A204.1 (cell line): Measurements from ENCODE around the gene SYPL1.
"Not testable (repeated sequence)": the region's sequence is repeated elsewhere in the genome, so short reads cannot be mapped to it uniquely, and the experiment has no call there.

Experiments
- FAIRE-seq: peaks from 2 replicates; lab custom pipeline; 2012; peaks lifted over from hg19 to GRCh38; lab: Jason Lieb, UNC

Gene SYPL1

DNA sequence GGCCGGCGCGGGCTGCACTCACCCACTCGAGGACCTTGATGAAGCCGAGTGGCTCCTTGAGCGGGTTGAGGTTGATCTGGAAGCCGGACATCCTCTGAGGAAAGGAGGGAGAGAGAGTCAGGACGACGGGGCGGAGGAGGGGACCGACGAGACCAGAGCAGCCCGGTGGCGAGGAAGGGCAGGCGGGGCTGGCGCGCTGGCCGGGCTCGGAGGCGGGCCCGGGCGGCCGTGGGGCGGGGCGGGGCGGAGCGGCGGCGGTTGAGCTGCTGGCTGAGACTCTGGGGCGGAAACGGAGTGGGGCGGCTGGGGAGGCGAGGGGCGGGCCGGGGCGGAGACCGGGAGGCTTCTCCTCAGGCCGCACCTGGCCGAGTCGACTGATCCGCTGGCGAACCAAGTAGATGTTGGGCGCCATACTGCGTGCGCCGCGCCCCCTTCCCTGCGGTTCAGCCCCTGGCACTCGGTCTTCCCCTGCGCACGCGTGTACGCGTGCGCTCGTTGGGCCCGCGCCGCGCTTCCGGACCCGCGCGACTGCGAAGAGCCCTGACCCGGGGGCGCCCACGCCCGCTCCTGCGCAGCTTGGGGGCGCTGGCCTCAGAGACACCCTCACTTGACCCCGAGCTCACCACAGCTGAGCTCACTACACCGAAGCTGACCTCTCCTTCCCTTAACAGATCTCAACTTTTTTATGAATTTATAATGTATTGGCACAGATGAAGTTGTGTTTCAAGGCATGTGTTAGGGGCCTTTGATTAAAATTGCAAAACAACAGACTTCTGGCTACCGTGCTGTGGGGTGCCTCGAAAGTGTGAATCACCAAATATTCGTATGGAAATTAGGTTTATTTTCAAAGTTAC lies at the start of gene SYPL1:
Gene SYPL1 (minus strand): TSS at position 195 of the 854 bp plus-strand sequence. CDS start 104 bp downstream, at position 91.
- FAIRE-seq: no peak

DNA sequence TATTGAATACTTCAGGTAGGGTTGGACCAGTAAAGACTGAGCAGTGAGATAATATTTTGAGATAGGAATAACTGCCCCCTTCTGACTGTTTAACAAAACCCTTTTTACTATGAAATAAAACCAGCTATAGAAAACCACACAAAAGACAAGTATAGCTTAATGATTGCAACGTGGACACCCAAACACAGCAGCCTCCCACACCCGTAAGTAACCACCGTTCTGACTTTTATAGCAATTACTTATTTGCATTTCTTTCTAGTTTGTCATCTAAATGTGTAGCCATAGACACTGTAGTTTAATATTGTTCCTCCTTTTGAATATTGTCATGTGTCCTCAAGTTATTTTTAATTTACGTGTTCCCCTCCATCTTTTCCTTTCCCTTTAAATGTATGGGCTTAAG lies 42.9 kb upstream of the SYPL1 start:
- FAIRE-seq: no peak

DNA sequence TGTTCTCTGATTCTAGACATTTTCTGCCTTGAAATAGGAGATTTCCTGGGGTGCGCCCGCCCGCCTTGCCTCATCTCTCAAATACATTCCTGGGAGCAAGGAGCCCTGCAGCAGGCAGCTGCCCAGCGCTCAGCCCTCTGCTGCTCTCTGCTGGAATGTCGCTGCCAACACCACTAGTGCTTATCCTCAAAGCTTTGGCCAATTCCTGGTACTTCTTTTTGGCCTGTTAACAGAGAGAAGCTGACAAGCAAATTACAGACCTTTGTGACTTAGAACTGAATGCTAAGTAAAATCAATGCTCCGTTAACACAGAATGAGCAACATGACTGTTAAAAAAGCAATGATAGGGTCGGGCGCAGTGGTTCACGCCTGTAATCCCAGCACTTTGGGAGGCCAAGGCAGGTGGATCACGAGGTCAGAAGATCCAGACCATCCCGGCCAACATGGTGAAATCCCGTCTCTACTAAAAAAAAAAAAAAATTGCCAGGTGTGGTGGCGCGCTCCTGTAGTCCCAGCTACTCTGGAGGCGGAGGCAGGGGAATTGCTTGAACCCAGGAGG lies 41.9 kb upstream of the SYPL1 start:
- peak; percentile 72 for FAIRE-seq

DNA sequence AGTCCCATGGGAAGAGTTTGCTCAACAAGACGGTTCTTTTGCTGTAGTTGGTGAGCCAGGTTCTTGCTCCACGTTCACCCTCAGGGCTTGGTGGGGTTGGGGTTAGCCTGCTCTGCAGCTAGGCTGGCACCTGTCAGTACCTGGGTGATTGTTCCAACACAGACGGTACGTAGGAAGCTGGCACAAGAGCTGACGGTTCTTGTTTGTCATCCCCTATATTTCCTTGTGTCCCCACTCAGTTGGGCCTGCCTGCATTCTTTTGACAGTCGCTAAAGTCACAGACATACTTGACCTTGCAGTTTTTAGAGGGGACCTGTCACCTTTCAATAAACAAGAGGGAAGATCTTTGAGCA lies 40.2 kb upstream of the SYPL1 start:
- FAIRE-seq: no peak

DNA sequence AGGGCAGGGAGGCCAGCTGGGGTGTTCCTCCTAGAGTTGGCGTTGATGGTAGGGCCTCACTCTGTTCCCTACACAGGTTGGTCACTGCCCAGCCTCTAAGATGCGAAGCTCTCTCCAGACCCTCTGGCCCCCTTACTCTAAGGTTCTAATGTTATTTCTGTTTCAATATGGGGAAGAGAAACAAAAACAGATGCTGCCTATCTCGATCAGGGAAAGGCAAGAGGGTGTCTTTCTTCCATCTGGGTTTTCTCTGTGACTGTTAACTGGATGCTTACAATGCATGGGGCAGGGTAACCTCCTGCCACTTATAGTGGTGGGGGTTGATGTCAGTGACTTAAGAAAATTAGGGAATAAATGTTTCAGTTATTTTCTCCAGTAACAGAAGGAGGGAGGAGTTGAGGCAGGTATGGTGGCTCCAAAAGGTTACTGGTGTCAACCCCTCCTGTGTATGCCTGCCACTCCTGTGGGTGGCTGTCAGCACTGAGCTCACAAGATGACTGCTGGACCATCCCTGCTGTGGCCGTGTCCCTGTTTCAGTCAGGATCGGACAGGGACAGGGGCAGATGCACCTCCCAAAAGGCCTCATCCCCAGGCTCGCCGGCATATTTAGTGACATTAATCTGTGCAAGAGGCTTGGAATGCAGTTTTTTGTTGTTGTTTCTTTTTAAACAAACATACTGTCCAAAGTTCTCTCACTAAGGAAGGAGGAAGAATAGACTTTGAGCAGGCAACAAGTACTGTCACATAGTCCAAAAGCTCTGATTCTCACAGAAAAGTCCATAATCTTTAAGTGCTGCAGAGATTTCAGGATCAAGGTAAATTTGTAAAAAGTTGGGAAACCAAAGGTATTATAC lies 39.6 kb upstream of the SYPL1 start:
- no peak for FAIRE-seq

DNA sequence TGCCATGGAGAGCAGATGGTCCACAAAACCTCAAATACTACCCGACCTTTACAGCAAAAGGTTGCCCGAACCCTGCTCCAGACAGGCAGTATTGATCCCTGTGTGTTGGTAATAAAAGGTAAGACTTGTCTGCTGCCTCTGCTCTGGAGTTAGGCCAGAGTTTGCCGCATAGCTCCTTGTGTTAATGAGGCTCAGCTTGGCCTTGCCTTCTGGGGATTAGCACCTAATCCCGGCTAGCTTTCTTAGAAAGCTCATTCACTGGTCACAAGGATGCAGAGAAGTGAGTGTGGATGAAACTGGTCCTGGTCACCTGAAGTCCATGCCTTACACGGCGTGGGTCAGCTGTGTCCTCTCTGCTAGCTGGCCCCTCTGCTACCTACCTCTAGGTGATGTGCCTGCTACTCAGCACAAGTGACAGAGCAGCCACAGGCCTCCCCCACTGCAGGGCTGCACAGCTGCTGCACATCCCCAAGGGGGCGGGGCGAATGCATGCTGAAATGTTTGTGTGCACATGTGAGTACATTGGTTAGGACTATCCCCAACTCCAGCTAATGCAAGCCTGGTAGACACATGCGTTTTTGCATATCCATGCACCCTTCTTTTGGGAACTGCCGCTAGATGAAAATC lies 31.7 kb upstream of the SYPL1 start:
- no peak for FAIRE-seq

DNA sequence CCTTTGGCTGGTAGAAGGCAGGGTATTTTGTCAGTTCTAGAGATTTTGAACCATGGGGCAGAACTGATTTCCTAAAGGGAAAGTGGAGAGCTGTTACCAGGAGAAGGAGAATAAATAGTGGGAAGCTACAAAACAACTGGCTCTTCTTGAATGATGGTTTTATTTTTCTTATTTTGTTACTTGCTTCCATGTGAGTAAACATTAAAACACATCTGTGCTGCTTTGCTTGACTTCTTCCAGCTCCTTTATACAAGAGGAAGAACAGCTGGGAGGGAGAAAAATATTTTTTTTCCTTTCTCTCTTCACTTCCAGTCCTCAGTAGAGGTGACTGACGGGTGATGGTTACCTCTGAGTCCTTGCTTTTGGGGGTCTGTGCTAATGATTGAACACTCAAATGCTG lies 30.0 kb upstream of the SYPL1 start:
- FAIRE-seq: no peak

DNA sequence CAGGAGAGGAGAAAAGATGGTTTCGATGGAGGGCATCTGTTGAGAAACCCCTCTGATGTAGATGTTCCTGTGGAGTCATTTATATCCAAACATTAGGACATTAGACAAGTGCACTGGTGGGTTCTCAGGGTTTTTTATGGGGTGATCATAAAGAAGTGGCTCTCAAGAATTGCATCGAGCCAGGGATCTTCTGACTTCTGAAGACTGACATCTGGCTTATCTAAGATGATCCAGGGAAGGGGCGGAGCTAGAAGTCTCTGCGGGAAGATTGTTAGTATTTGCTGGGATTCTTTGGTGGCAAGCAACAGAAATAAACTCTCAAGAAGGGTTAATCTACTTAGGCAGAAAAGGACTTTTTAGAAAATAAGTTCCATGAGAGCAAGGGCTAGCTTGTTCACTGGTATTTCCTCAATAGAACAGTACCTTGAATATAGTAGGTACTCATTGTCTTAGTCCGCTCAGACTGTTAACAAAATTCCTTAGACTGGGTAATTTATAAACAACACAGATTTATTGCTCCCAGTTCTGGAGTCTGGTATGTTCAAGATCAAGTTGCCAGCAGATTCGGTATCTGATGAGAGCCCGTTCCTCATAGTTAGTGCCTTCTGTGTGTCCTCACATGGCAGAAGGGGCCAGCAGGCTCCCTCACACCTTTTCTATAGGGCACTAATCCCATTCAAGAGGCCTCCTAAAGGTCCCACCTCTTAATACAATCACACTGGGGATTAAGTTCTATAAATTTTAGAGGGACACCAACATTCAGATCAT lies 28.5 kb upstream of the SYPL1 start:
- no peak for FAIRE-seq

DNA sequence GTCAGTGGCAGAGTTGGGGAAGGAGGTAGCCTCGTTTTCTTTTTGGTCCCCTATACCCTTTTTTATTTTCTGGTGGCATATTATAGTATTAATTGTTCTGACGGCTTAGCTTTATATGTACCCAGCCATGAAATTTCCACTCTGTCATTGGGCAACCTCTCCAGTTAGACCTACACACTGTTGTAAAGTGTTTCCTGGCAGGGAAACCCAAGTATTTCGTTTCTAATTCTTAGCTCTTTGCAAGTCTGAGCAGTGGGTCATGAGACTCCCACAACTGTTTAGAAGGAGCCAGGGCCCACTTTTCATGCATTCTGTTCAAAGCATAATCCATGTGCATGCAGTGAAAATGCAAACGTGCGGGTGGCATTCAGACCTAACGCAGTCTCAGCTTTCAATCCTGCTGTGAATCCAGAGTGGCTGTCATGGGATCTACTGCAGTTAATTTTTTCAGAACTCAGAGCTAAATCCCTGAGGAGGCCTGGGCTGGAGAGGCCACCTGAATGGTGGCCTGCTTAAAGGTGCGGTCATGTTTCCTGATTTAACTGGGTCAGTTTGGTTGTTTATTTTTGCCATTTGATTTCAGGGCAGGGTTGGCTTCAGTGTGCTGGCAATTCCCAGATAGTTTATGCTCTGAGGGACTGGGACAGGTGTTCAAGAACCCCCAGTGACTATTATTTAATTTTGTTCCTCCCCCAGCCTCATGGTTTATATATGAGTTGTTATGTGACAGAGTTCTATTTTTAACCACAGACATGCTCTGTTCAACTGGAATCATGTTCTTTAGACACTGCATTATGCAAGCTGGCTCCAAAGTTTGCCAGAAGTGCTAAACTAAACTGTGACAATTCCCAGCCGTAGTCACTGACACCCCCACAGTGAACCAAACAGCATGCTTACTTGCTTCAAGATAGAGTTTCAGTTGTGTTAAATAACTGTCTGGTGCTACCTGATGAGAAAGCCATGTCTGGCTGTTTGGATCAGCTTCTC lies 27.4 kb upstream of the SYPL1 start:
- FAIRE-seq: no peak

DNA sequence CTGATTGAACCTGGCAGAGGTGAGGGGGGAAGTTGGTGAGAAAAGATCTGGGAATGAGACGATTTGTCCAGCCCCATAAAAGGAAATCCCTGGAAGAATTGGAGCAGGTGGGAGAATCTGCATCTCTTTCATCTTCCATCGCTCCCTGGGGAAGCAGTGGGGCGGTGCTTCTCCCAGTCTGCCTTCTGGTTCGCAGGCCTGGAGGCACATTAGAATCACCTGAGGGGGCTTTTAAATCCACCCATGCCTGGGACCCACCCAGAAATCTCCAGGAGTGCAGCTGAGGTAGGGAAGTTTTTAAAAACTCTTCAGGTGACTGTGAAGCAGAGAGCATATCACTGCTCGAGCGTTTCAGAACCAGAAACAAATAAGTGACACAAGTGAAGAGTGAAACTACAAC lies 26.7 kb upstream of the SYPL1 start:
- no peak for FAIRE-seq

DNA sequence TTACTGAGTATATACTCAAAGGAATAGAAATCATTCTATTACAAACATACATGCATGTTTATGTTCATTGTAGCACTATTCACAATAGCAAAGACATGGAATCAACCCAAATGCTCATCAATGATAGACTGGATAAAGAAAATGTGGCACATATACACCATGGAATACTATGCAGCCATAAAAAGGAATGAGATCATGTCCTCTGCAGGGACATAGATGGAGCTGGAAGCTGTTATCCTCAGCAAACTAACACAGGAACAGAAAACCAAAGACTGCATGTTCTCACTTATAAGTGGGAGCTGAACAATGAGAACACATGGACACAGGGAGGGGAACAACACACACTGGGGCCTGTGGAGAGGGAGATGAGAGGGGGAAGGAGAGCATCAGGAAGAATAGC lies 26.1 kb upstream of the SYPL1 start:
- FAIRE-seq: not testable (repeated sequence)

DNA sequence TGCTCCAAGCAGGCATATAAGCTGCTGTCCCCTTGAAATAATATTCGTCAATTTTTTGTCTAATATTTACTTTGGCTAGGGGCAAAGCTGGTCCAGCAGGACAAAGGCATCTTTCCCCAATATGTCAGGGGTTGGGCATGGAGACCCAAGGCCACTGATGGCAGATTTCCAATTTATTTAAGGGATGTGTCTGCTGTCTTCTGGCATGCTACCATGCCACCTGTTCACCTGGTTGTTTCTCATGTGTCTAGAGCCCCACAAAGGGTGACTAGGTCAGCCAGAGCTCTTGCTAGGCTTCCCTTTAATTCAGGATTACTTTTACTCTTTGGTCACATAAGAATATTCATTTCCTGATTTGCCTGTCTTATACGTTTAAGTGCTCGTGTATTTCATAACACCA lies 22.1 kb upstream of the SYPL1 start:
- no peak for FAIRE-seq

DNA sequence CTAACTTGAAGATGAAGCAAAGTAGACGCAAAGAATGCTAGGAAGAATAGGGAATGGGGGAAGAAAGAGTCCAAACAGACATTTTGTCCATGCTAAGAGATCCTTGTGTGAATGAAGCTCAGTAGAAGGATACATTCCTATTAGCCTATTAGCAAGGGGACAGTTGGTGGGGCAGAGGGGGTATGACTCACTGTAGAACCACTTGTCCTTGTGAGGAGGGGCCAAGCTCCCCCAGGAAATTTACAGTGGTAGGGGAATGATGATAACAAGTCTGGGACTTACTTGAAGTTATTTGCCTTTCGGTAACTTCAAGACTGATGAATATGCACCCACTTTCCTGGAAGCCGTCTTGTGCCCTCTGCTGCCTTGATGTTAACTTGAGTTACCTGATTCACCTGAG lies 17.2 kb upstream of the SYPL1 start:
- no peak for FAIRE-seq

DNA sequence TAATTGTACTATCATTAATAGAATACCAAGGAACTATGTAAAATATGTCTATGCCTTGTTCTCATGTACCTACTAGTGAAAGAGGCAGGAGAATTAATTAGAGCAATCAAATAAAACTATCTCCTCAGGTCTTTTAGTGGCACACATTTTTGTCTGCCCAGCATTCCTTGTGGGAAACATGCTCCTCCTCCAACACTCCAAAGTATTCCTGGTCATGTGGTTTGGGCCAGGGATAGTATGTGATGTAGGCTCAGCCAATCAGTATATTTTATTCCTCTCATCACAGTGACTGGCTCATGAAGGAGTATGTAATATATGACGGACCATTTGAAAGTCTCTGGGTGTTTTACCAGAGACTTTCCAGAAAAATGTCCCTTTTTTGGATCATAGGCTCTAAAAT lies 16.7 kb upstream of the SYPL1 start:
- FAIRE-seq: no peak

DNA sequence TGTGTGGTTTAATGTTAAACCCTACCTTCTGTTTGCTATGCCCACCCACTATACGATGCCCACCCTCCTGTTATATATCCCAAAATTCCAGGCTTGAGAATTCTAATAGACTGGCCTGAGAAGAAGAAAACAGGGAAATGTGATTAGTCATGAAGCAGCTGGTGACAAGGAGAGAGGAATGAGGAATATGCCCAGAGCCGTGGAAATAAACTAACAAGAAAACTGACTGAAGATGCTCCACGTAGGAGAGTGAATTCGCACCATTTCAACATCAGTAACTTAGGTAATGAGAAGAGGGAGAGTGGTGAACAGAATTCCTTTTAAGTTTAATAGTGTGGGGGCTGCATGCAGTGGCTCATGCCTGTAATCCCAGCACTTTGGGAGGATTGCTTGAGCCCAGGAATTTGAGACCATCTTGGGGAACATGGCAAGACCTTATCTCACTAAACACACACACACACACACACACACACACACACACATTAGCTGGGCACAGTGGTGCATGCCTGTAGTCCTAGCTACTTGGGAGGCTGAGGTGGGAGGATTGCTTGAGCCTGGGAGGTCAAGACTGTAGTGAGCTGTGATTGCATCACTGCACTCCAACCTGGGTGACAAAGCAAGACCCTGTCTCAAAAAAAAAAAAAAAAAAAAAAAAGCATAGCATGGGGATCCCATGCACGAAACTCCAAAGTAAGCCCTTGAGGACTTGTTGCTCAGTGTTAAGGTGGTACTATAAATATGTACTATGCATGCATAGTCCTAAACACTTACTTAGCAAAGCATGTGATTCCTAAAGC lies 16.1 kb upstream of the SYPL1 start:
- FAIRE-seq: no peak

DNA sequence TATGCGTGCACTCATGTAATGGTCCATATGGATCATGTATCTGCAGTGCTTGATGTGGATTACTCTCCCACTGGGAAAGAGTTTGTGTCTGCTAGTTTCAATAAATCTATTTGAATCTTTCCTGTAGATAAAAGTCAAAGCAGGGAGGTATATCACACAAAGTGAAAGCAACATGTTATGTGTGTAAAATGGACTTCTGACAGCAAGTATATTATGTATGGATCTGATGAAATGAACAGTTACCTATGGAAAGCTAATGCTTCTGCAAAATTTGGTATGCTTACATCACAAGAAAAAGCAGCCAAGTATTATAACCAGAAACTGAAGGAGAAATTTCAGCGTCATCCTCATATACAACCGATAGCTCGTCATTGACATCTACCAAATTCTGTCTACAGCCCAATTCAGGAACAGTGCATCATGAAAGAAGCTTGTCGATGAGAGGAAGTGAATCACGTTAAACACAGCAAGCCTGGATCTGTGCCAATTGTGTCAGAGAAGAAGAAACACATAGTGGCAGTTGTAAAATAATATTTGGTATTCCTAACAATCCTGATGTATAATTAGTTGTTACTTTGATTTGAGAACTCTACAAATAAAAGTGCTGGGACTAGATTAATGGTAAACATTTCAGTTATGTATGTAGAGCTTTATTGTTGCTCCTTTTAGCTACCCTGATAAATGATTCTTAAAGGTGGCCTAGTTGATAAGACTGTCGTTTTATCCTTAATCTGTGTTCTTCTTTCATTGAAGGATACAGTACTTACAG lies 14.2 kb upstream of the SYPL1 start:
- FAIRE-seq: no peak

DNA sequence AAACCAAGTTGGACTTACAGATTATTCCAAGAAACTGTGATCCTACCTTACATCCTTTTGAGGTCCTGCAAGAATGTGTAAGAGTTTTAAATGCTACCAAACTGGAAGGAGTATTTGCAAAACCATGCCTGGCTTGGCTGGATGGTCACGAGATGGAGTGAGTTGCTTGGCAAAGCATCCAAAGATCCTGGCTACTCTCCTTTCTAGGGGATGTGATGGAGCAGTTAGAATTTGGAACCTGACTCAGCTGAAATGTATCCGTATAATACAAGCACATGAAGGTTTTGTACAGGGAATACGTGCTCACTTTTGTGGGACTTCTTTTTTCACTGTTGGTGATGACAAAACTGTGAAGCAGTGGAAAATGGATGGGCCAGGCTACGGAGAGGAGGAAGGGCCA lies 13.3 kb upstream of the SYPL1 start:
- no peak for FAIRE-seq

DNA sequence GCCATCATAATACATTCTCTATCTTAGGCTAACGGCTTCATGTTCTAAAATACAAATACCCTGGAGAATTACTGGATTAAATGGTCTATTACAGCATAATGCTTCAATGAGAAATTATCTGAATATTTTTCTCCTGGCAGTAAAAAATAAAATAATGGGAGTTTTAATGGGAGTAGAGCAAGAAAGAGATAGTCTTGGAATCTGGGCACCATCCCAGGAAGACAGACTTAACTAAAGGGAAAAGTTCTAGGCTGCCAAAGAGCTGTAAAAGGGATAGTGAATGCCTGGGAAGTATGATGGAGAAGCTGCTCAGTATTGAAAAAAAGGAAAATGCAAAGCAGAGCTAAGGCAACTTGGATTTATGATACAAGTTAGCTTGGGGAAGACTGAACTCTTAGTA lies 12.1 kb upstream of the SYPL1 start:
- no peak for FAIRE-seq

DNA sequence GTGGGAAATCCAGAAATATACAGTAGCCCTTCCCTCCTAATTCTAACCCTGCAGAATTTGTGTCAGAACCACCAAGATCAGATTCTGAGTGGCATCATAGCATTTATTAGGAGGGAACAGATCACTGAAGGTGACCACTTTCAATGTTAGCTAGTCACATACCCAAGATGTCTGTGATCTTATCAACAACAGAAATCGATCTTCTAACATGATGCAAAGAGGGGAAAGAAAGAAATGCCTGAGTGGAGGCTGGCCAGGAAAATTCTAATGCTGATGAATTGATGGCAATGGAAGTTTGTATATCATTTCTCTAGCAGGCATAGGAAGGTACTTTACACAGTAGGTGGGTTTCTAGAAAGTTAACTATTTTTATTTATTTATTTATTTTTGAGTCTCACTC lies 10.6 kb upstream of the SYPL1 start:
- FAIRE-seq: no peak
